NCI-H1105 (cell line): ENCODE results near the gene CD24.
A peak's percentile ranks its signal among the peaks of the same experiment; 100 is the strongest.
"Not testable (repeated sequence)": the region's sequence is repeated elsewhere in the genome, so short reads cannot be mapped to it uniquely, and the experiment has no call there.

Source experiments
- DNase-seq: peaks from one replicate; lab custom pipeline; 2025; lab: John Stamatoyannopoulos, UW

The CD24 gene

GRCh38 chr6:106974336-106974998 is at the start of gene CD24:
CD24 (minus strand) TSS chr6:106974729; CDS start chr6:106974646, 83 bp downstream.
- peak; percentile 87 for DNase-seq

GRCh38 chr6:107021446-107022185 is 47.1 kb upstream of the CD24 start:
- DNase-seq: no peak

- no peak for DNase-seq
These were observed 45.7 kb upstream of the CD24 start for GRCh38 chr6:107020239-107020638.

- not testable (repeated sequence) for DNase-seq
These were observed 45.1 kb upstream of the CD24 start for GRCh38 chr6:107019628-107020027.

- no peak for DNase-seq
These were observed 44.5 kb upstream of the CD24 start for GRCh38 chr6:107019047-107019446.

- no peak for DNase-seq
These were observed 35.0 kb upstream of the CD24 start for GRCh38 chr6:107009499-107009898.

- peak; percentile 40 for DNase-seq
These were observed 23.0 kb upstream of the CD24 start for GRCh38 chr6:106997392-106998158.

GRCh38 chr6:106995640-106996039 is 21.1 kb upstream of the CD24 start:
- no peak for DNase-seq

- DNase-seq: not testable (repeated sequence)
These were observed 15.2 kb upstream of the CD24 start for GRCh38 chr6:106989737-106990136.

- DNase-seq: peak; percentile 64
These were observed 14.1 kb upstream of the CD24 start for GRCh38 chr6:106988664-106989063.

- DNase-seq: no peak
These were observed 7.4 kb upstream of the CD24 start for GRCh38 chr6:106981926-106982325.

- DNase-seq: no peak
These were observed 6.4 kb upstream of the CD24 start for GRCh38 chr6:106980926-106981325.

- DNase-seq: peak; percentile 79
These were observed 4.9 kb upstream of the CD24 start for GRCh38 chr6:106979435-106979884.

- DNase-seq: no peak
These were observed 2.7 kb upstream of the CD24 start for GRCh38 chr6:106977246-106977645.

GRCh38 chr6:106976270-106976669 is 1.7 kb upstream of the CD24 start:
- no peak for DNase-seq

- no peak for DNase-seq
These were observed 1.2 kb upstream of the CD24 start for GRCh38 chr6:106975738-106976064.

GRCh38 chr6:106974999-106975737 is 639 bp upstream of the CD24 start:
- peak; percentile 70 for DNase-seq

GRCh38 chr6:106973836-106974335 is 643 bp downstream of the CD24 start:
- peak; percentile 50 for DNase-seq

GRCh38 chr6:106973018-106973835 is 1.3 kb downstream of the CD24 start:
- peak; percentile 56 for DNase-seq

- peak; percentile 60 for DNase-seq
These were observed 2.0 kb downstream of the CD24 start for GRCh38 chr6:106972500-106972899.

GRCh38 chr6:106970769-106971168 is 3.8 kb downstream of the CD24 start:
- DNase-seq: not testable (repeated sequence)
